Endothelial cell of hepatic sinusoid (primary cell): ENCODE measurements around the gene TGM2.

Source experiments
- in situ Hi-C: cut with HindIII; loops from 2 replicates; pipeline ENCODE4 v1.10.0; 2017; ENCODE audit warnings: low sequenced_read_pairs

Gene TGM2

DNA sequence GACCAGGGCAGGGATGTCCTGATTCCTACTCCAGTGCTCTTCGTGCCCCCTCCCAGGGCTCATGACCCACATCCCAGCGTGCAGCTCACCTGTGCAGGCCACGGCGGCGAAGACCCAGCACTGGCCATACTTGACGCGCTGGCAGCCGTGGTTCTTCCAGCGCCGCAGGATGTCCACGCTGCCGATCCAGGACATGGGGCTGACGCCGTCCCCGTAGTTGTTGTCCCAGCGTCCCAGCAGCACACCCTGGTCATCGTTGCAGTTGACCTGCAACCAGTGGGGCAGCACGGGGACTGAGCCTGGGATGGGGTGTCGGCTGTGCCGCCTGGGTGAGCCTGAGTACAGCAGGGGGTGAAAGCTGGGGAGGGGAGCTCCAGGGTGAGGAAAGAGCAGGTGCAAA lies 18.4 kb downstream of the TGM2 start:
- in situ Hi-C loops, result no loop called here

DNA sequence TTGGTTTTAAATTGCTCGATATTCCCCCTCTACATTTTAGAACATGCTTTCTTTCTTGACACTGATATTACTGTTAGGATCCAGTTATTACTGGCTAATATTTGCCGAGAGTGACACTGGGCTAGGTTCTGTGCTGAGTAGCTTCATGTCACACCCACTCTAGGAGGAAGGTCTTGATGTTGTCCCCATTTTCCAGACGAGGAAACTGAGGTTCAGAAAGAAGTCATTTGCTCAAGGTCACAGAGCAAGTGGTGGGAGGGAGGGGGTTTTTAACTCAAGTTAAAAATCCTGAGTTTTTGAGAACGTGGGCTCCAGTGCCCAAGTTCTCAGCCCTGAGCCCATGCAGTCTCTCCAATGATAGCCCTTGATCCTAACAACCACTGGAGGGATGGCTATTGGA lies 18.9 kb downstream of the TGM2 start:
- in situ Hi-C loops, result no loop called here

DNA sequence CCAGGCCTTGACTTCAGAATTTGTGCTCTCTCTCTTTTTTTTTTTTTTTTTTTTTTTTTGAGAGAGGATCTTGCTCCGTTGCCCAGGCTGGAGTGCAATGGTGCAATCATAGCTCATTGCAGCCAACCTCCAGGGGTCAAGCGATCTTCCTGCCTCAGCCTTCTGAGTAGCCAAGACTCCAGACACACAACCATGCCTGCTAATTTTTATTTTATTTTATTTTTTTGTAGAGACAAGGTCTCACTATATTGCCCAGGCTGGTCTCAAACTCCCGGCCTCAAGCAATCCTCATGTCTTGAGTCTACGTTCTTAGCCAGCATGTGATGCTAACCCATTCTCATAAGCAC lies 19.4 kb downstream of the TGM2 start:
- in situ Hi-C loops, result no loop called here

DNA sequence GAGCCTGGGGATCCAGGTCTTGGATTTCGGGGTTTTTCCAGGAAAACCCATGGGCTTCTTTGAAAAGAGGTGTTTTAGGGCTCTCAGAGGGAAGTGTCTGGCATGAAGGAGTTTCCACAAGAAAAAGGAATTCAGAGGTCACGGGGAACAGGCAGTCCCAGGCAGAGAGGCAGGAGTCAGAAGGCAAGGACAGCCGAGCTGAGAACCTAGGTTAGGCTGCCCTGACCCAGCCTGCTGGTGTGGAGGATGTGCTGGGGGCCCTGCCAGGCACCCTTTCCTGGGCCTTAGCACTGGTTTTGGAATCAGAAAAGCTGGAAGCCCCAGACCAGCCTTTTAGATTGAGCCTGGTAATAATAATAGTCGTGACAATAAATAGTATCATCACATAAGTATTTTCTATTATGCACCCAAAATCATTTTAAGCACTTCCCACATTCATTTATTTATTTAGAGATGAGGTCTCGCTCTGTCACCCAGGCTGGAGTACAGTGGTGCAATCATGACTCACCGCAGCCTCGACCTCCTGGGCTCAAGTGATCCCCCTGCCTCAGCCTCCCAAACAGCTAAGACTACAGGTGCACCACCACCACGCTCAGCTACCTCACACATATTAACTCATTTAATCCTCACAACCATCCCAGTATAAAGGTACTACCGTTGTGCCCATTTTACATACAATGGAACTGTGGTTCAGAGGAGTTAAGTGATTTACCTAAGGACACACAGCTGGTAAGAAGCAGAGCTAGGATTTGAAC lies 19.9 kb downstream of the TGM2 start:
- in situ Hi-C loops, result no loop called here

DNA sequence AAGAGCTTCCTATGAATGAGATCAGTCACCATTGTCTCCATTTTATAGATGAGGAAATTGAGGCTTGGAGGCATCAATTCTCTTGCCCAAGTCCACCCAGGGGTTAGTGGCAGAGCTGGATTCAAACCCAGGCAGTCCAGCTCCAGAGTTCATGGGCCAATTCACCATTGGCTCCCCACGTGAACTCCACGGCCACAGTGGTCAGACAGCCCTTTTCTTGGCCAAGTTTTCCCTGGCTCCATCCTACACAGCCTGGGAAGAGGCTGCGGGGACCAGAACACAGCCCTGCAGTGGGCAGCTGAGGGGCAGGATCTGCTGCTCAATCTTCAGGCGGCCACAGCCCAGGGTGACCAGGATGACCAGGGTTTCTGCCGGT lies 20.5 kb downstream of the TGM2 start:
- in situ Hi-C loops, result no loop called here

DNA sequence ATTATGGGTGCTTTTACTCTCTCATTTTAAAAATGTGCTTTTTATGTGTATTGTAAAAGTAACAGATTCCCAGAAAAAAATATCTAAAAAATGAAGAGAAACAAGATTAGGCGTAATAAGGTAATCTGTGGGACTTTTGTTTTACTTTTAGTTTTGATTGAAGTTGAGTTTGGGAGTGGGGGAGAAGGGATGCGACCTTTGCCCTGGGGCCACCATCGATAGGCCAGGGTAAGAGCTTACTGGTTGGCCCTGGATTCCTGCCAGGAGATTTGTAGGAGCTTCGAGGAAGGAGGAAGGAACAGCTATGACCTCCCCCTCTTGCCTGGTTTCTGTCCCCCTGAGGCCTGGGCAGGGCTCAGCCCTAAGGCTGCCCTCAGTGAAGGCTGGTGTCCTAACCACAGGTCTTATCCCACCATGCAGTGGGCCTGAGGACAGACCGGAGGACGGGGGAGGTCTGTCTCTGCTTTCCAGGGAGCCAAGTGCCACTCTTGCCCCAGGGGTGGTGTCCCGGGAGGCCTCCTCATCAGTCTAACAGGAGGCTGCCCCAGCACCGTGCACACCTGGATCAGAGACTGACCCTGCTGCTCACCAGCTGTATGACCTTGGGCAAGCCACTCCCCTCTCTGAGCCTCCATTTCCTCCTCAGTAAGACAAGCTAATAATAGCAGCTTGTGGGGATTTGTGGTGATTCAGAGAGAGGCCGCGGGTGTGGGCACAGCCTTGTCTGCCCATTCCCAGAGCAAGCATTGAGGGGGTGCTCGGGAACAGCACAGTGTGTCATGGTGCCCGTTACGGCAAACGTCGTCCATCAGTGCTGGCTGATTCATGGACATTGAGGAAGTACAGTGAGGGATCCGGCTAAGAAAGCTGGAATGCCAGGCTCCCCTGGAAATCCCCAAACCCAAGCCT lies 21.2 kb downstream of the TGM2 start:
- in situ Hi-C loops, result no loop called here

DNA sequence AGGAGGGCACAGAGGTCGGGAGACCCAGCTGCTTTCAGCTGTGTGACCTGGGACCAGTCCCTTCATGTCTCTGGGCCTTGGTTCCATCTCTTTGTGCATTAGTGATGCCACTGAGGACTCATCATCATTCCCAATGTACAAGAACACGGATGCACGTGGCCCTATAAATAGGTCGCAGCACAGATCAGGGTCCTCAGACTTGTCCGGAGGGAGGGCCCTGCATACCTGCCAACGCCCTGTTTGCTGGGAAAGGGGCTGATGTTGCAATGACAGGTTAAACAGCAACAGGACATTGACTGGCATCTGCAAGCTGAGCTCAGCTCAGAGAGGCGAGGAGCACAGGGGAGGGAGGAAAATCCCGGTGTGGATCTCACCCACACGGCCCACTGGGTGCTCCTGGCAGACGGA lies 21.8 kb downstream of the TGM2 start:
- in situ Hi-C loops, result no loop called here

DNA sequence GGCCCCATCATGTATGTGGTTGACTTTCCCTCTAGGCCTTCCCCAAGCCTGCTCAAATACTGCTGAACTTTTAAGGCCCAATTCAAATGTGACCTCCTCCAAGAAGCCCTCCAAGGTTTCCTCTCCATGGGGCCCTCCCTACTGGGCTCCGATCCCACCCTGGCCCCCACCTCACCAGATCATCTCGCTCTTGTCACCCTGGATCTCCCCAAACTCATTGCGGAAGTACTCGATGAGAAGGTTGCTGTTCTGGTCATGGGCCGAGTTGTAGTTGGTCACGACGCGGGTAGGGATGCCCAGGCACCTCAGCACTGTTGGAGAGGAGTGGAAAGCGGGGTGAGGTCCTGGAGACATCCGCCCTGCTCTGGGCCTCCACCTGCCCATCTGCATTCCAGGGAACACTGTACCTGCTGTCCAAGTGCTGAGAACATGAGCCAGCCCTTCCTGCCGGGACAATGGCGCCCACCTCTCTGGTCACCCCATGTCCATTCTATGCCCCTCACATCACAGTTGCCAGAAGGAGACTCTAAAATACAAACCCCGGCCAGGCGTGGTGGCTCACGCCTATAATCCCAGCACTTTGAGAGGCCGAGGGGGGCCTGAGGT lies 23.1 kb downstream of the TGM2 start:
- in situ Hi-C loops, result no loop called here

DNA sequence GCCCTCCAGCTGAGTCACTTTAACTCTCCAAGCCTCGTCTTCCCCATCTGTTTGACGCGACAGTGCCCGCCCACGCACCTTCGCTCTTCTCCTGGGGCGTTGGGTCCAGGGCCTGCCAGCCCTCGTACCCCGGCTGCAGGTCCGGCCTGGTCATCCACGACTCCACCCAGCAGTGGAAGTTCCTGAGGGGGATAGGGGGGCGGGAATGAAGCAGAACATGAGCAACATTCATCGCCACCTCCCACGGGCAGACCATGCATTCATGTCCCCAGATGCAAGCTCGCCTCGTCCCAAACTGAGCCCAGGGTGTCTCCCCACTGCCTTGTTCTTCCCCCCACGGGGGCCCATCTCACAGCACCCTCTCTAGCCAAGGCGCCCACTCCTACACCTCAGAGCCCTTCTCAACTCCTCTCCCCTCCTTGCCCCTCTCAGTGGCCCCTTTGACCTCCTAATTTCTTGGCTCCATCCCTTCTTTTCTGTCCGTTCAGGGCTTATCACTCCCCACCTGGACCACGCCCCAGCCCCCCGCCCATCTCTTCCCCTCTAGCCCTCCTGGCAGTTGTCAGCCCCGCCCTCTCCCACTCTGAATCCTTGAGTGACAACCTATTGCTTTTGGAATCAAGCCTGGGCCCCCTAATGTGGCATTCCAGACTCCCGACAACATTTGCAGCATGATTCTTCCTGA lies 23.7 kb downstream of the TGM2 start:
- in situ Hi-C loops, result no loop called here

DNA sequence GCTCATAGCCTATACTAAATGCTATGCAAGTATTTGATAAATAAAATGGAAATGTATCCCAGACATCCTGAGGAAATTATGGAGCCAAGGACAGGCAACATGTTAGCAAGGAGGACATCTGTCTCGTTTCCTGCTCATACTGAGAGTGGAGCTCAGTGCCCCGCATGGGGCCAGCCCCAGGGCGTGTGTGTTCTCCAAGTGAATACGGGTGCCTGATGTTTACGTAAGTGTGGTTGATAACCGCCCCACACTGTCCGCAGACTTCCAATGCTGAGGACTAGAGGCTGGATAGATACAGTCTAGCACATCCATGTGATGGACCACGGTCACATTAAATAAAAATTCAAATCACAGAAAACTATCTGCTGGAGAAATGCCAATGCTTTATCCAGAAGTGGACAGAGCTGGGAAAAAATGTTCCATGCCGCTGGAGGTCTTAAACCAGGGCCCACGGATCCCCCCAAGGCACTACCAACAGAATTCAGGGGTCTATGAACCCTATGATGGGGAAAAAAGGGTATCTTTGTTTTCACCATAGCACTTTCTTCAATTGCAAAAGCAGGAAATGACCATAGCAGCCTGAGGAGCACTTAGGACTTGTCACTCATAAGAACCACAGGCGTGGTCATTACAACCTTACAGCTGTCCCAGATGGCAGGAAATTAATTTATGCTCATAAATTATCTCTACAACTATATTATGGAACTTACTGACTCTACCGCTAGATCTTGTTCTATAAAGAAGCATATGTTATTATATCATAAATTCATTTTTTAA lies 24.9 kb downstream of the TGM2 start:
- in situ Hi-C loops, result no loop called here

DNA sequence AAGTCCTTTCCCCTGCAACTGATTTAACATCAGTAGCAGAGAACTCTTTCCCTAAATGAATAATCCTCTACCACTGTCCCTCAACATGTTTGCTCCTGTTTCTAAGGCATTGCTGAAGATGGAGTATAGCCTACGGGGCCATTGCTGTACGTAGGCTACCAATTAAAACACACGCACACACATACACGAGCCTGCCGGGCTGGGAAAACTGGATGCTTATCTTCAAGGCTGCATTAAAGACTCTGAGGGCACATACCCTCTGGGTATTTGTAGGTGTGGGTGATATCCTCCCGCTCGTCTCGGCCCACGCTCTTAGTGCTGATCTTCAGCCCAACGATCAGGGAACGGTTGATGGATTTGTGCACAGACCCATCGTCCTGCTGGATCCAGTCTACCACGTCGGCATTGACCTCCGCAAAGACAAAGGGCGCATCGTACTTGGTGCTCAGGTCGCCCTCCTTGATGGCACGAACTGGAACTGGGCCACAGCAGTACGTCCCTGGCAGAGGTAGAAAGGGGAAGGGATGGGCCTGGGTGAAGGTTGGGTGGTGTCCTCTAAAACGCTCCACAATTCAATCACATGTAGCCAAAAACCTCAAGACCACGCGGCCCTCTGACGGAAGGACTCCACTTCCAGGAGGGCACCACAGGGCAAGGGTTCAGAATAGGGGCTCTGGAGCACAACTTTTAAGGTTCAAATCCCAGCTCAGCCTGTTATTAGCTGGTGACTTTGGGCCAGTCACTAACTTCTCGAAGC lies 25.7 kb downstream of the TGM2 start:
- in situ Hi-C loops, result no loop called here

DNA sequence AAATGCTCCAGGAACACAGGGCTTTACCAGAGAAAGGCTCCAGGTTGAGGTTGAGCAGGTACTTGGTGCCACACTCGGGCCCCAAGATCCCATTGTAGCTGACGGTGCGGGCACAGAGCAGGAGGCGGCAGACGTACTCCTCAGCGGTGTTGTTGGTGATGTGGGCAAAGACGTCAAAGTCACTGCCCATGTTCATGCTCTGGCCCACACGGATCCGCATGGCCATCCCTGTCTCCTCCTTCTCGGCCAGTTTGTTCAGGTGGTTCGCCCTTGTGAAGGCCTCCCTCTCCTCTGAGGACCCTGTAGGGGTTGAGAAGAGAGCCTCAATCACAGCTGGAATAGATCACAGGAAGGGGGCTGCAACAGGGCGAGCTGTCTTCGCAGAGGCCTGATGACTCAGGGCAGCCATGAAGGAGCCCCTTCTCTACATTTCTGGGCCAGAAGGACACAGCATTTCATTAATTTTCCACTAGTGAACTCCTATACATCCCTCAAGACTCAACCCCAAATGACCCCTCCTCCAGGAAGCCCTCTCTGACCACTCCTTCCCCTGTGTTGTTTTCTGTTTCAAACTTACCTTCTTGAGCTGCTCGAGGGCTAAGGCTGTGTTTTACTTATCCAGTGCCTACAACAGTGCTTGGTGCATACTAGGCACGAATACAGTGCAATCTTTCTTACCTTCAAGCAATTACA lies 26.8 kb downstream of the TGM2 start:
- in situ Hi-C loops, result no loop called here

DNA sequence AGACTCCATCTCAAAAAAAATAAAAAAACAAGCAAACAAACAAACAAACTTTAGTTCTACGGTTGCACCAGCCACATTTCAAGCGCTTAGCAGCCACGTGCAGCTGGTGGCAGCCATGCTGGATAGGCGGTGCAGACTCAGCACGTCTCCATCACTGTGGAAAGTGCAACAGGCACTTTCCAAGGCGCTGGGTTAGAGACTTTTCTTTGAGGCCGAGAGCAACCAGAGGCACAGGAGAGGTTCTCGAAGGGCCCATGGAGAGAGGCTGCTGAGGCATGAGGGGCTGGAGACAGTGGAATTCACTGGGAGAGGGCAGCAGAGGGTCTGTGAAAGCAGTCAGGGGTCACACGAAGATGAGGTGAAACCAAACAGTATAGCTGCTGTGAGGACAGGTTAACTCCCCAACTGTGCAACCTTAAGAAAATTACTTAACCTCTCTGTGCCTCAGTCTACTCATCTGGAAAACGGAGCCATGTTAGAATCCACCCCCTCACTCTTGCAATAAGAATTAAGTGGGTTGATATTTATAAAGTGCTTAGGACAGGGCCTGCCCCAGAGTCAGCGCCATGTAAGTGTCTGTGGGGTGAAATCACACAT lies 27.5 kb downstream of the TGM2 start:
- in situ Hi-C loops, result no loop called here

DNA sequence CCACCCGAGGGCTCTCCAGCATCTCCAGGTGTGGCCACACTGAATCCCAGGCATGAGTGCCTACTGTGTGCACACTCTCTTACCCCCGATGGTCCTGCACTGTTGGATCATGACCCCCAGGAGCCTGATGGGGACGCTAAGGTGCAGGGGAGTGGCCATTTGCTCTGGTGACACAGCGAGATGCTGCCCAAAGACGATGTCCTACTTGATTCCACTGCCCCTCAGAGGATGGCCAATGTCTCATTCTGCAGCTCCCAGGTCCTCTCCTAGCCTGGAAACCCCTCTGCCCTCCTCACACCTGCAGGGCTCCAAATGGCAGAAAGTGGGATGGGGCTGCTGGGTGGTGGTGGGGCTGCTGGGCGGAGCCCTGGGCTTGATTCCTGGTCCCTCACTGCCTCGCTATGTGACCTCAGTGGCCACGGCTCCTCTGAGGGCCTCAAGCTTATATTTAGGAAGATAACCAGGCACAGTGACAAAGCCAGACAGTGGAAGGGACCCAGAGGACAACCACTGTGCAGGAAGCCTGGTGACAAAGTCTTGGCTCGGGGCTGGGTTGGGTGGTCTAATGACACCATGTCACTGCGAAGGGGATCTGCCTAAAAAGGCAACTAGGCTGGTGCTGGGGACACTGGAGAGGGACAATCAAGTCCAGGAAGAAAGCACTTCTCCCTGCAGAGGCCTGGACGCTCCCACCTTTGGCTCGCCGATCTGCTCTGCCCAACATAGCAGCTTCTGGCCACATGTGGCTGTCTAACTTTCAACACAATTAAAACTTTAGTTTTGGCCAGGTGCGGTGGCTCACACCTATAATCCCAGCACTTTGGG lies 28.4 kb downstream of the TGM2 start:
- in situ Hi-C loops, result no loop called here

DNA sequence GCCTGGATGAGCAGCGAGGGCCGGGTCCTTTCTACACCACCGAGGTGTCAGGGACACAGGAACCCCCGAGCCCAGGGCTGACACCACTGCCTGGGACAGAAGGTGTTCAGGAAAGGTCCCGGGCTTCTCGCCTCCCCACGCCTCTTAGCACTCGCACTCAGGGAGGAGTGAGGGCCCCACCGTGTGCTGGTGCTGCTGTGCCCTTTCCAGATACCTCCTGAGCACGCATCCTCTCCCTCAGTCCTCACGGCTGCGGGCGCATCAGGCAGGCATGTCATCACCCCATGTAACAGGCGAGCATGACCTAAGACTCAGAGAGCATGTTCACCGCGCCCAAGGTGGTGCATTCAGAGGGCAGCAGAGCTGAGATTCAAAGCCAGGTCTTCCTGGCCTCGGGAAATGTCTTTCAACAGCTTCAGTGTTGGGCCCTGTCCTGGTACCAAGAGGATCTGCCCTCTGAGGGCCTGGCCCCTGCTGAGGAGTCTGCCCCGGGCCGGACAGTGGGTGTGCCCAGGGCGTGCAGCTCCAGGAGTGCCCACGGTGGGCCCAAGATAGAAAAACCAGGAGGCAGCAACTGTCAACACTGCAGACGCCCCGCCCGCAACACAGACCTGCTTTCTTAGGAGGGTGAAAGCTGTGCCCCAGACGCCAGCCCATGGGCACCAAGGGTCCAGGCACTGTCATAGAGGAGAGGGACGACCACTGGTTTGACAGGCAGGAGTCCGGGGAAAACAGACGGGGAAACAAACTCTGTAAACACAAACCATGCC lies 29.2 kb downstream of the TGM2 start:
- in situ Hi-C loops, result no loop called here

DNA sequence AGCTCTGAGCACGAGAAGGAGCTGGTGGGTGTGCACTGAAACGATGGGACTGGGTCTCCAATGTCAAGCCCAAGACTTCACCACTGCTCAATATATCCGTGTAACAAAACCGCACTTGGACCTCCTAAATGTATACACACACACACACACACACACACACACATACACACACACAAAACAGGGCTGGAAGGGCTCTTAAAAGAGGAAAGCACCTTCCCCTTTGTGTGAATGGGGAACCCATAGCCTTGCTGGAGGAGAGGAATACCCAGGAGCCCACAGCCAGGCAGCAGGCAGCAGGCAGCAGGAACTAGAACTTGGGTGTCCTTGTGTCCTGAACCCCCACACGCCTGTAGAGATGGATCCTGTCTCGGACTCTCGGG lies 29.8 kb downstream of the TGM2 start:
- in situ Hi-C loops, result no loop called here
